Measurements from ENCODE around the gene RUNX3.

RUNX3 gene

DNA sequence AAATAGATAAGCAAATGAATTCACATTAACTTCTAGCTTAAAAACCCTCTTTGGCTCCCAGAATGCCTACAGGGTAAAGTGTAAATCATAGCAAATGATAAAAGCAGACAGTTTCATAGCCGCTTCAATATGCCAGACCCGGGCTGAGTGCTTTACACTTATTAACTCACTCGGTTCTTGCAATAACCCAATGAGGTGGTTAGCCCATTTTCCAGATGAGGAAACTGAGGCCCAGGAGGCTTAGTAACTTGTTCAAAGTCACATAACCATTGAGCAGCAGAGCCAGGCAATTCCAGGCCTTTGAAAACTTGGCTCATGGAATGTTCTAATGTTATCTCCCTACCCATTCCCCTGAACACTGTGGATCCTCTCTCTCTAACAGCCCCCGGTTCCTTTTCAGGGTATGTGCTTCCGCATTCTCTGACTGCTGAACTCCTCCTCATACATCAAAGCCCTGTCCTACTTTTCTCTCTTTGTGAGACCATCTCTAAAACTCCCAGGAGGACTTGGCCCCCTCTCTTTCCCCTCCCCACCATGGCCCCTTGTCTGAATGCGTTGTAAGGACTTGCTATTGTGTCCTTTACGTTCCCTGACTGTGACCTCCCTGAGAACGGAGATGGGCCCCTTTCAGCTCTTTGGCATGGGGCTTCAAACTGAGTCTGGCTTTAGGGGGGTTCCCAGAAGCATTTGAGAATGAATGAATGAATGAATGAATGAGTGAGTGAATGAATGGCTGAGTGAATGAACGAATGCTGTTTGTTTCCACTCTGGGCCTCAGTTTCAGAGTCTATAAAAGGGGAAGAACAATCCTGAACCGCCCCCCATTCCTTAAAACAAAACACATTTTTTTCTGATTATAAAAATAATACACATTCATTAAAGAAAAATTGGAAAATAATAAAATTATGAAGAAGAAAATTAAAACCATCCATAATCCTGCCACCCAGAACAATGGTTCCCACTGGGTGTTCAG lies 15.6 kb upstream of the RUNX3 start:
- TF ChIP-seq, protein P1, sequence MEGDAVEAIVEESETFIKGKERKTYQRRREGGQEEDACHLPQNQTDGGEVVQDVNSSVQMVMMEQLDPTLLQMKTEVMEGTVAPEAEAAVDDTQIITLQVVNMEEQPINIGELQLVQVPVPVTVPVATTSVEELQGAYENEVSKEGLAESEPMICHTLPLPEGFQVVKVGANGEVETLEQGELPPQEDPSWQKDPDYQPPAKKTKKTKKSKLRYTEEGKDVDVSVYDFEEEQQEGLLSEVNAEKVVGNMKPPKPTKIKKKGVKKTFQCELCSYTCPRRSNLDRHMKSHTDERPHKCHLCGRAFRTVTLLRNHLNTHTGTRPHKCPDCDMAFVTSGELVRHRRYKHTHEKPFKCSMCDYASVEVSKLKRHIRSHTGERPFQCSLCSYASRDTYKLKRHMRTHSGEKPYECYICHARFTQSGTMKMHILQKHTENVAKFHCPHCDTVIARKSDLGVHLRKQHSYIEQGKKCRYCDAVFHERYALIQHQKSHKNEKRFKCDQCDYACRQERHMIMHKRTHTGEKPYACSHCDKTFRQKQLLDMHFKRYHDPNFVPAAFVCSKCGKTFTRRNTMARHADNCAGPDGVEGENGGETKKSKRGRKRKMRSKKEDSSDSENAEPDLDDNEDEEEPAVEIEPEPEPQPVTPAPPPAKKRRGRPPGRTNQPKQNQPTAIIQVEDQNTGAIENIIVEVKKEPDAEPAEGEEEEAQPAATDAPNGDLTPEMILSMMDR (IDR thresholded peaks at IDR 0.05; ENCODE audit: low read length): no peak
- Histone ChIP-seq H4K20me1 (ENCODE audit: insufficient read depth, low read length) (no peaks in the 10 kb centered on the region), H3K9me2 (replicated peaks; ENCODE audit: insufficient read depth, low read length) (no peaks in the 10 kb centered on the region), H3K9ac (ENCODE audit: low read length) (no peak overlapping the region), H3K9me3 (replicated peaks; ENCODE audit: insufficient read depth, low read length) (no peaks in the 10 kb centered on the region), H3F3A (ENCODE audit: insufficient read depth, low read length) (no peaks in the 10 kb centered on the region), H3K27ac (ENCODE audit: low read length) (no peak overlapping the region), H3K4me1 (ENCODE audit: low read length) (no peaks in the 10 kb centered on the region), H3K79me2 (ENCODE audit: low read length) (no peaks in the 10 kb centered on the region), H2AFZ (ENCODE audit: low read length) (no peak overlapping the region), H3K4me3 (ENCODE audit: low read length) (no peak overlapping the region), H3K4me2 (ENCODE audit: low read depth, low read length) (no peak overlapping the region), H3K36me3 (replicated peaks; ENCODE audit: insufficient read depth, low read length) (no peaks in the 10 kb centered on the region), H3K27me3 (replicated peaks; ENCODE audit: insufficient read depth, low read length) (no peaks in the 10 kb centered on the region)
- DNase-seq: no peak

DNA sequence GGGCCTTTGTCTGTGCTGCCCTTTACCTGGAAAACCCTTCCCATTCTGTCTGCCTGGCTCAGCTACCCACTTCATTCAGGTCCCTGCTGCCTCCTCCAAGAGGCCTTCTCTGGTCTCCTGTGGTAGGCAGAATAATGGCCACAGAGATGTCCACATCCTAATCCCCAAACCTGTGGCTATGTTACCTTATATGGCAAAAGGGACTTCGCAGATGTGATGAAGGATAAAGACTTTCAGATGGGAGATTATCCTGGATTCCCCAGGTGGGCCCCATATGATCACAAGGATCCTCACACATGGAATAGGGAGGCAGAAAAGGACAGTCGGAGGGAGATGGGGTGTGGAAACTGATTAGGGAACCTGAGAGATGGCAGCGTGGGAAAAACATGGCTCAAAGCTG lies 14.2 kb upstream of the RUNX3 start:
- Histone ChIP-seq H3K27me3 (replicated peaks; ENCODE audit: insufficient read depth, low read length) (no peaks in the 10 kb centered on the region), H3K36me3 (replicated peaks; ENCODE audit: insufficient read depth, low read length) (no peaks in the 10 kb centered on the region), H3F3A (ENCODE audit: insufficient read depth, low read length) (no peaks in the 10 kb centered on the region), H3K27ac (ENCODE audit: low read length) (no peak overlapping the region), H3K9me2 (replicated peaks; ENCODE audit: insufficient read depth, low read length) (no peaks in the 10 kb centered on the region), H3K4me1 (ENCODE audit: low read length) (no peaks in the 10 kb centered on the region), H3K9ac (ENCODE audit: low read length) (no peak overlapping the region), H3K4me3 (ENCODE audit: low read length) (no peak overlapping the region), H4K20me1 (ENCODE audit: insufficient read depth, low read length) (no peaks in the 10 kb centered on the region), H3K9me3 (replicated peaks; ENCODE audit: insufficient read depth, low read length) (no peaks in the 10 kb centered on the region), H2AFZ (ENCODE audit: low read length) (no peak overlapping the region), H3K4me2 (ENCODE audit: low read depth, low read length) (no peak overlapping the region), H3K79me2 (ENCODE audit: low read length) (no peaks in the 10 kb centered on the region)
- no peak for DNase-seq
- no peak for TF ChIP-seq EZH2 (optimal IDR thresholded peaks at IDR 0.05; ENCODE audit: low read depth, low read length)
- TF ChIP-seq, protein P1 (IDR thresholded peaks at IDR 0.05; ENCODE audit: low read length): no peak
- no peak for TF ChIP-seq EZH2phosphoT487 (IDR thresholded peaks at IDR 0.05; ENCODE audit: low read length)

DNA sequence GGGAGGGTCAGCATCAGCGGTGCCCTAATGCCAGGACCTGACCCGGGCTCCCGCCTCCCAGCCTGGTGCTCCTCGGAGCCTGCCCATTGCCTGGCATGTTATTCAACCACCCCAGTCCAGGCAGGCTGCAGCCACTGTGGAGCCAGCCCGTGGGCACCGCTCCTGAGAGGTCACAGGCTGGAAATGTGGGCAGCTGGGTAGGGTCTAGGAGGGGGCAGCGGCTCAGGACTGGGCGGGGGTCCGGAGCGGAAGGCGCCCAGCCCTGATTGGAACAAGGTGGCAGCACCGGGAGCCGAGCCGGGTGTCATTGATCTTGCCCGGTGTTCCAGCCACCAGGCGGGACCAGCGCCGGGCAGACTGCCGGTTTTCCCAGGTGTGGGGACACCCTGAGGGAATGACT lies 12.7 kb upstream of the RUNX3 start:
- Histone ChIP-seq H3K9me3 (replicated peaks; ENCODE audit: insufficient read depth, low read length) (no peaks in the 10 kb centered on the region), H3K27me3 (replicated peaks; ENCODE audit: insufficient read depth, low read length) (no peaks in the 10 kb centered on the region), H2AFZ (ENCODE audit: low read length) (no peak overlapping the region), H3K9ac (ENCODE audit: low read length) (no peak overlapping the region), H3K4me3 (ENCODE audit: low read length) (no peak overlapping the region), H3K36me3 (replicated peaks; ENCODE audit: insufficient read depth, low read length) (no peaks in the 10 kb centered on the region), H3K79me2 (ENCODE audit: low read length) (no peaks in the 10 kb centered on the region), H3K4me1 (ENCODE audit: low read length) (no peaks in the 10 kb centered on the region), H3K9me2 (replicated peaks; ENCODE audit: insufficient read depth, low read length) (no peaks in the 10 kb centered on the region), H3F3A (ENCODE audit: insufficient read depth, low read length) (no peaks in the 10 kb centered on the region), H4K20me1 (ENCODE audit: insufficient read depth, low read length) (no peaks in the 10 kb centered on the region), H3K4me2 (ENCODE audit: low read depth, low read length) (no peak overlapping the region), H3K27ac (ENCODE audit: low read length) (no peak overlapping the region)
- DNase-seq: no peak
- no peak for TF ChIP-seq EZH2 (optimal IDR thresholded peaks at IDR 0.05; ENCODE audit: low read depth, low read length)
- no peak for TF ChIP-seq EZH2phosphoT487 (IDR thresholded peaks at IDR 0.05; ENCODE audit: low read length)
- TF ChIP-seq, protein P1 (IDR thresholded peaks at IDR 0.05; ENCODE audit: low read length): no peak
